NCI-H748 treated with DMSO at 0.1 percent for 48 hours (cell line): ENCODE results near the gene SRRM2.

ENCODE experiments used
- DNase-seq: peaks from one replicate; lab custom pipeline; 2025; lab: John Stamatoyannopoulos, UW

The SRRM2 gene

GRCh38 chr16:2752035-2752849, at the start of gene SRRM2:
TSS of gene SRRM2 (plus strand) at chr16:2752638. CDS start at chr16:2756365, 3,727 bp downstream.
- DNase-seq, result peak; percentile 72

- no peak for DNase-seq
Observed at GRCh38 chr16:2702871-2703745, 49.3 kb upstream of the SRRM2 start.

GRCh38 chr16:2704166-2704982, 48.1 kb upstream of the SRRM2 start:
- DNase-seq, result no peak

GRCh38 chr16:2704983-2705275, 47.5 kb upstream of the SRRM2 start:
- DNase-seq, result no peak

GRCh38 chr16:2705351-2705750, 47.1 kb upstream of the SRRM2 start:
- no peak for DNase-seq

GRCh38 chr16:2706085-2706484, 46.4 kb upstream of the SRRM2 start:
- DNase-seq, result no peak

GRCh38 chr16:2706611-2707311, 45.7 kb upstream of the SRRM2 start:
- DNase-seq, result no peak

GRCh38 chr16:2707368-2708289, 44.8 kb upstream of the SRRM2 start:
- DNase-seq, result no peak

- no peak for DNase-seq
Observed at GRCh38 chr16:2708290-2708639, 44.2 kb upstream of the SRRM2 start.

- DNase-seq, result no peak
Observed at GRCh38 chr16:2708955-2709587, 43.4 kb upstream of the SRRM2 start.

GRCh38 chr16:2709588-2709984, 42.9 kb upstream of the SRRM2 start:
- DNase-seq, result no peak

- no peak for DNase-seq
Observed at GRCh38 chr16:2710021-2710710, 42.3 kb upstream of the SRRM2 start.

- no peak for DNase-seq
Observed at GRCh38 chr16:2710711-2711231, 41.7 kb upstream of the SRRM2 start.

- DNase-seq, result no peak
Observed at GRCh38 chr16:2711370-2712062, 40.9 kb upstream of the SRRM2 start.

- no peak for DNase-seq
Observed at GRCh38 chr16:2712063-2712441, 40.4 kb upstream of the SRRM2 start.

GRCh38 chr16:2712546-2712945, 39.9 kb upstream of the SRRM2 start:
- DNase-seq, result no peak

- DNase-seq, result no peak
Observed at GRCh38 chr16:2713523-2713922, 38.9 kb upstream of the SRRM2 start.

- no peak for DNase-seq
Observed at GRCh38 chr16:2713985-2714774, 38.3 kb upstream of the SRRM2 start.
